IMR-90 (cell line): ENCODE data around the gene IQCF6. TPM values are rescaled to one million over a fixed set of nuclear protein-coding genes. Genes with fewer than 3 reads are reported as not detected.

Experiments
- ATAC-seq: fragments of 200-7000 bp; cut with Tn5 transposase; 2 replicates; pipeline ENCODE4 v1.9.1; 2020; ENCODE audit warnings: low read depth, mild to moderate bottlenecking, moderate library complexity
- BruUV-seq: library from RNA; stranded (reverse); fragments of 400-500 nt; replicated peaks from 2 replicates; lab custom pipeline; 2021; lab: Mats Ljungman, UMichigan
- CTCF ChIA-PET: fragments of 300-600 bp; formaldehyde crosslinking; extraction: SDS; loops from one replicate; lab custom pipeline; 2021; ENCODE audit warnings: antibody characterized with exemption; lab: Yijun Ruan, JAX
- POLR2A ChIA-PET: fragments of 300-600 bp; sonication (Branson Sonifier 250); formaldehyde crosslinking; loops from one replicate; lab custom pipeline; 2022; ENCODE audit warnings: antibody characterized with exemption; ENCODE audit not compliant: unreplicated experiment; lab: Charles Lee
- DNase-seq: peaks from one replicate; pipeline ENCODE4 v3.0.0; 2013
- H2AFZ ChIP-seq: replicated peaks from 2 replicates; pipeline ENCODE3; 2013; ENCODE audit warnings: low read length, mild to moderate bottlenecking; ENCODE audit not compliant: poor library complexity
- H2AK5ac ChIP-seq: 2 replicates; pipeline ENCODE4 v1.6.1; 2013; ENCODE audit warnings: low read depth, low read length, inconsistent platforms
- H2AK9ac ChIP-seq: replicated peaks from 2 replicates; pipeline ENCODE3; 2013; ENCODE audit warnings: mild to moderate bottlenecking, low read depth, low read length, moderate library complexity; ENCODE audit not compliant: poor library complexity
- H2BK120ac ChIP-seq: 2 replicates; pipeline ENCODE4 v1.6.1; 2013; ENCODE audit warnings: low read depth, low read length, inconsistent platforms
- H2BK15ac ChIP-seq: 3 replicates; pipeline ENCODE4 v1.6.1; 2013; ENCODE audit warnings: low read depth, low read length, inconsistent platforms
- H2BK20ac ChIP-seq: 2 replicates; pipeline ENCODE4 v1.6.1; 2013; ENCODE audit warnings: low read depth, mild to moderate bottlenecking, inconsistent platforms, low read length, moderate library complexity
- H2BK5ac ChIP-seq: 2 replicates; pipeline ENCODE4 v1.6.1; 2013; ENCODE audit warnings: mild to moderate bottlenecking, low read depth, low read length, inconsistent platforms; ENCODE audit not compliant: poor library complexity, severe bottlenecking
- H3K14ac ChIP-seq: replicated peaks from 2 replicates; pipeline ENCODE4 v1.6.1; 2013; ENCODE audit warnings: low read depth, low read length, inconsistent platforms
- H3K18ac ChIP-seq: 2 replicates; pipeline ENCODE4 v1.6.1; 2013; ENCODE audit warnings: low read depth, low read length, control low read depth
- H3K23ac ChIP-seq: 2 replicates; pipeline ENCODE4 v1.6.1; 2013; ENCODE audit warnings: low read depth, low read length, inconsistent platforms
- H3K27ac ChIP-seq: 2 replicates; pipeline ENCODE4 v1.5.1; 2013; ENCODE audit warnings: mild to moderate bottlenecking, control low read depth, low read length; ENCODE audit not compliant: insufficient read depth
- H3K27me3 ChIP-seq: 2 replicates; pipeline ENCODE4 v1.6.1; 2013; ENCODE audit warnings: low read length; ENCODE audit not compliant: control insufficient read depth, insufficient read depth
- H3K36me3 ChIP-seq: 2 replicates; pipeline ENCODE4 v1.6.1; 2013; ENCODE audit warnings: low read length, mixed read lengths; ENCODE audit not compliant: control insufficient read depth, insufficient read depth
- H3K4ac ChIP-seq: 2 replicates; pipeline ENCODE4 v1.6.1; 2013; ENCODE audit warnings: low read depth, low read length, inconsistent platforms
- H3K4me1 ChIP-seq: 2 replicates; pipeline ENCODE4 v1.6.1; 2013; ENCODE audit warnings: low read length, mixed read lengths; ENCODE audit not compliant: control insufficient read depth, insufficient read depth
- H3K4me2 ChIP-seq: 2 replicates; pipeline ENCODE4 v1.6.1; 2013; ENCODE audit warnings: low read depth, mild to moderate bottlenecking, control low read depth, low read length, moderate library complexity
- H3K4me3 ChIP-seq: 2 replicates; pipeline ENCODE4 v1.5.1; 2013; ENCODE audit warnings: low read depth, mild to moderate bottlenecking, control low read depth, low read length, moderate library complexity; ENCODE audit not compliant: insufficient read depth
- H3K56ac ChIP-seq: 2 replicates; pipeline ENCODE4 v1.6.1; 2013; ENCODE audit warnings: low read length, inconsistent platforms; ENCODE audit not compliant: insufficient read depth; ENCODE audit errors: extremely low read depth
- H3K79me1 ChIP-seq, 2 experiments: 2 replicates each; pipeline ENCODE4 v1.6.1; 2013; ENCODE audit warnings: low read length in 2 of 2, inconsistent platforms in 1 of 2, low read depth in 1 of 2
- H3K9ac ChIP-seq: 2 replicates; pipeline ENCODE4 v1.6.1; 2013; ENCODE audit warnings: low read depth, low read length, control low read depth
- H3K9me1 ChIP-seq: 2 replicates; pipeline ENCODE4 v1.6.1; 2013; ENCODE audit warnings: low read length, inconsistent platforms; ENCODE audit not compliant: insufficient read depth
- H3K9me3 ChIP-seq: 2 replicates; pipeline ENCODE4 v1.6.1; 2013; ENCODE audit warnings: low read length; ENCODE audit not compliant: control insufficient read depth, insufficient read depth
- H4K20me1 ChIP-seq: 2 replicates; pipeline ENCODE4 v1.6.1; 2013; ENCODE audit warnings: low read length, inconsistent platforms; ENCODE audit not compliant: insufficient read depth
- H4K5ac ChIP-seq: 2 replicates; pipeline ENCODE4 v1.6.1; 2013; ENCODE audit warnings: mild to moderate bottlenecking, low read depth, low read length, control low read depth
- H4K8ac ChIP-seq, 2 experiments: 2 replicates each; pipeline ENCODE4 v1.6.1; 2013; ENCODE audit warnings: low read depth in 2 of 2, low read length in 2 of 2, control low read depth in 1 of 2, inconsistent platforms in 1 of 2
- H4K91ac ChIP-seq: 2 replicates; pipeline ENCODE4 v1.6.1; 2013; ENCODE audit warnings: low read depth, low read length, inconsistent platforms; ENCODE audit not compliant: insufficient read depth
- BHLHE40 ChIP-seq: fragments of 150-350 bp; IDR thresholded peaks from 2 replicates; pipeline ENCODE4 v1.6.1; 2016; ENCODE audit warnings: mild to moderate bottlenecking, low read depth, low read length
- CEBPB ChIP-seq: IDR thresholded peaks from 2 replicates; pipeline ENCODE4 v1.6.1; 2012; ENCODE audit warnings: low read depth, low read length, improper control_type of control experiment
- FOS ChIP-seq: fragments of 150-350 bp; IDR thresholded peaks from 2 replicates; pipeline ENCODE4 v1.6.1; 2016; ENCODE audit warnings: low read depth, low read length
- MAFK ChIP-seq: IDR thresholded peaks from 2 replicates; pipeline ENCODE4 v1.6.1; 2012; ENCODE audit warnings: low read depth, low read length, improper control_type of control experiment
- MAZ ChIP-seq: IDR thresholded peaks from 2 replicates; pipeline ENCODE4 v1.6.1; 2012; ENCODE audit warnings: low read depth, mild to moderate bottlenecking, low read length, improper control_type of control experiment, moderate library complexity, borderline replicate concordance
- MXI1 ChIP-seq: IDR thresholded peaks from 2 replicates; pipeline ENCODE4 v1.6.1; 2012; ENCODE audit warnings: low read depth, mild to moderate bottlenecking, low read length, moderate library complexity, borderline replicate concordance
- NFE2L2 ChIP-seq: fragments of 150-350 bp; IDR thresholded peaks from 2 replicates; pipeline ENCODE4 v1.6.1; 2016; ENCODE audit warnings: low read depth, mild to moderate bottlenecking, low read length
- POLR2A ChIP-seq: IDR thresholded peaks from 2 replicates; pipeline ENCODE4 v1.6.1; 2012; ENCODE audit warnings: mild to moderate bottlenecking, low read depth, low read length
- RAD21 ChIP-seq: IDR thresholded peaks from 2 replicates; pipeline ENCODE4 v1.6.1; 2012; ENCODE audit warnings: low read length, improper control_type of control experiment
- RCOR1 ChIP-seq: IDR thresholded peaks from 2 replicates; pipeline ENCODE4 v1.6.1; 2012; ENCODE audit warnings: mild to moderate bottlenecking, low read length, improper control_type of control experiment; ENCODE audit not compliant: insufficient replicate concordance
- RFX5 ChIP-seq: IDR thresholded peaks from 2 replicates; pipeline ENCODE4 v1.8.0; 2012; ENCODE audit warnings: low read depth, mild to moderate bottlenecking, low read length, moderate library complexity
- USF2 ChIP-seq: fragments of 150-350 bp; IDR thresholded peaks from 2 replicates; pipeline ENCODE4 v1.6.1; 2017; ENCODE audit warnings: mild to moderate bottlenecking, antibody characterized with exemption, low read length, low read depth
- WGBS, 2 experiments: methylation state at CpG; one replicate each; pipeline versions ENCODE4 v1.1.5 to v1.1.7; 2013; ENCODE audit warnings: missing lambda C conversion rate in 2 of 2; ENCODE audit not compliant: insufficient read length in 1 of 2; ENCODE audit errors: extremely low coverage in 2 of 2; 5-methylcytosine and 5-hydroxymethylcytosine counted together
- dilution Hi-C: fragments of 300-500 bp; cut with HindIII; formaldehyde crosslinking; loops from one replicate; pipeline ENCODE4 v1.14.3; 2018; ENCODE audit warnings: low sequenced_read_pairs; ENCODE audit not compliant: unreplicated experiment
- in situ Hi-C: fragments of 300-500 bp; cut with MboI; formaldehyde crosslinking; loops from 3 replicates; pipeline ENCODE4 v1.14.3; 2019; ENCODE audit warnings: low sequenced_read_pairs, inconsistent platforms, mixed read lengths
- intact Hi-C: fragments of 100-400 bp; cut with micrococcal nuclease; formaldehyde crosslinking; loops from 2 replicates; pipeline ENCODE4 v1.10.0; 2022
- polyA plus RNA-seq, 3 experiments: library from polyadenylated mRNA; depleted of rRNA; stranded (reverse); fragments of >200 nt; gene quantifications; 2 replicates each; pipeline ENCODE4 v1.2.3, GENCODE V29; 2012; ENCODE audit warnings: low replicate concordance in 1 of 3
- total RNA-seq: library from RNA; depleted of rRNA; stranded (reverse); fragments of >200 nt; gene quantifications from 2 replicates; pipeline ENCODE4 v1.2.3, GENCODE V29; 2012
- TF ChIP-seq, protein P1 (sequence below): conservative IDR thresholded peaks from 2 replicates; pipeline ENCODE4 v1.5.1; 2012; ENCODE audit warnings: mild to moderate bottlenecking, low read depth, low read length, improper control_type of control experiment
- TF ChIP-seq, protein P2 (sequence below): fragments of 150-350 bp; IDR thresholded peaks from 2 replicates; pipeline ENCODE4 v1.6.1; 2016; ENCODE audit warnings: low read depth, mild to moderate bottlenecking, low read length, moderate library complexity, borderline replicate concordance

The IQCF6 gene
- total and polyA plus RNA-seq, 2 of the 4 experiments (the other 2 are of a cell fraction): not detected

DNA sequence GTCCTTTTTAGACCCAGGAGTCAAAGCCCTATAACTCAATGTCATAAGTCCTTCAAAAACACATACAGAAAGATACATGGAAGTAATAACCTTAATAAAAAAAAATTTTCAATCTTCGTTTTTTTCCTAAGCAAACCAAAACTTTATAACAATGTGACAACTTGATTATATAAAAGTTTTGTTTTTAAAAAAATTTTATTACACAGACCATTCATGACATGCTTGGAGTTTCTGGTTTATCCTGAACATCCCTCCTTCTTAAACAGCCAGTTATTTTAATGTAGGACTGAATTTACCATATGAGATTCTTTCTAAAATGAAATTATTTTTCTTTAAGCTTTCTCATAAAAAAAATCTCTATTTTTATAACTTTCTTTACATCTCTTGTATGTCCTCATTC lies 30.7 kb downstream of the IQCF6 start:
- dilution Hi-C loops: no loop called here
- Histone ChIP-seq H4K20me1 (no peaks in the 10 kb centered on the region), H3K4ac (no peak overlapping the region), H2BK15ac (no peak overlapping the region), H2AK5ac (no peak overlapping the region), H3K79me1 (no peaks in the 10 kb centered on the region), H3K56ac (no peak overlapping the region), H3K4me1 (no peaks in the 10 kb centered on the region), H4K8ac (no peak overlapping the region), H2BK5ac (no peak overlapping the region), H2AFZ (no peak overlapping the region), H3K9me3 (no peaks in the 10 kb centered on the region), H2AK9ac (no peak overlapping the region), H3K36me3 (no peaks in the 10 kb centered on the region), H3K18ac (no peak overlapping the region), H3K4me2 (no peak overlapping the region), H3K27me3 (no peaks in the 10 kb centered on the region), H3K9ac (no peak overlapping the region), H4K91ac (no peak overlapping the region), H3K23ac (no peak overlapping the region), H4K5ac (no peak overlapping the region), H3K27ac (no peak overlapping the region), H3K4me3 (no peak overlapping the region), H2BK20ac (no peak overlapping the region), H3K14ac (no peak overlapping the region), H3K9me1 (no peaks in the 10 kb centered on the region), H2BK120ac (no peak overlapping the region)
- TF ChIP-seq MAZ (no peak), USF2 (no peak), RCOR1 (no peak), RAD21 (no peak), BHLHE40 (no peak), NFE2L2 (no peak), RFX5 (no peak), POLR2A (no peak), MAFK (no peak), MXI1 (no peak), FOS (no peak), CEBPB (no peak)
- TF ChIP-seq, protein P1, sequence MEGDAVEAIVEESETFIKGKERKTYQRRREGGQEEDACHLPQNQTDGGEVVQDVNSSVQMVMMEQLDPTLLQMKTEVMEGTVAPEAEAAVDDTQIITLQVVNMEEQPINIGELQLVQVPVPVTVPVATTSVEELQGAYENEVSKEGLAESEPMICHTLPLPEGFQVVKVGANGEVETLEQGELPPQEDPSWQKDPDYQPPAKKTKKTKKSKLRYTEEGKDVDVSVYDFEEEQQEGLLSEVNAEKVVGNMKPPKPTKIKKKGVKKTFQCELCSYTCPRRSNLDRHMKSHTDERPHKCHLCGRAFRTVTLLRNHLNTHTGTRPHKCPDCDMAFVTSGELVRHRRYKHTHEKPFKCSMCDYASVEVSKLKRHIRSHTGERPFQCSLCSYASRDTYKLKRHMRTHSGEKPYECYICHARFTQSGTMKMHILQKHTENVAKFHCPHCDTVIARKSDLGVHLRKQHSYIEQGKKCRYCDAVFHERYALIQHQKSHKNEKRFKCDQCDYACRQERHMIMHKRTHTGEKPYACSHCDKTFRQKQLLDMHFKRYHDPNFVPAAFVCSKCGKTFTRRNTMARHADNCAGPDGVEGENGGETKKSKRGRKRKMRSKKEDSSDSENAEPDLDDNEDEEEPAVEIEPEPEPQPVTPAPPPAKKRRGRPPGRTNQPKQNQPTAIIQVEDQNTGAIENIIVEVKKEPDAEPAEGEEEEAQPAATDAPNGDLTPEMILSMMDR: no peak
- TF ChIP-seq, protein P2, sequence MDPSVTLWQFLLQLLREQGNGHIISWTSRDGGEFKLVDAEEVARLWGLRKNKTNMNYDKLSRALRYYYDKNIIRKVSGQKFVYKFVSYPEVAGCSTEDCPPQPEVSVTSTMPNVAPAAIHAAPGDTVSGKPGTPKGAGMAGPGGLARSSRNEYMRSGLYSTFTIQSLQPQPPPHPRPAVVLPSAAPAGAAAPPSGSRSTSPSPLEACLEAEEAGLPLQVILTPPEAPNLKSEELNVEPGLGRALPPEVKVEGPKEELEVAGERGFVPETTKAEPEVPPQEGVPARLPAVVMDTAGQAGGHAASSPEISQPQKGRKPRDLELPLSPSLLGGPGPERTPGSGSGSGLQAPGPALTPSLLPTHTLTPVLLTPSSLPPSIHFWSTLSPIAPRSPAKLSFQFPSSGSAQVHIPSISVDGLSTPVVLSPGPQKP: no peak
- in situ Hi-C loops: no loop called here
- intact Hi-C loops: no loop called here
- WGBS, 2 experiments: no CpG with 5 or more reads among the region's 1 CpG
- DNase-seq (no peak), ATAC-seq (no peak)
- no TSS peak for BruUV-seq
- POLR2A ChIA-PET: no interaction called here
- CTCF ChIA-PET: interaction anchor here (0.6 kb wide), 1 partner anchor 10 kb away, joined by 4 read pairs; no protein-coding TSS in a partner anchor
